ENCODE results near the gene ZNF777.

ZNF777 gene

GRCh38 chr7:149433124-149433523, 27.7 kb downstream of the ZNF777 start:
- Histone ChIP-seq H3K27me3 (ENCODE audit: control insufficient read depth in 3 of 3, insufficient read depth in 3 of 3, low read depth in 1 of 3, low read length in 3 of 3) (no peaks in the 10 kb centered on the region), H3K4me1 (ENCODE audit: control insufficient read depth in 2 of 2, insufficient read depth in 1 of 2, low read depth in 1 of 2, low read length in 2 of 2) (no peaks in the 10 kb centered on the region), H2BK12ac (ENCODE audit: low read length) (no peak overlapping the region), H3K27ac (replicated peaks; ENCODE audit: low read length) (no peak overlapping the region), H2BK5ac (ENCODE audit: low read length) (no peak overlapping the region), H3K79me1 (ENCODE audit: low read depth, low read length) (no peaks in the 10 kb centered on the region), H3K23ac (ENCODE audit: low read depth, low read length, poor library complexity) (no peak overlapping the region), H3K9me3 (replicated peaks in 1 of 2; ENCODE audit: control insufficient read depth in 2 of 2, insufficient read depth in 1 of 2, low read depth in 1 of 2, low read length in 2 of 2) (peaks cover 0 to 2% of the 10 kb centered on the region in 2 donors), H3K9ac (ENCODE audit: low read depth, low read length, poor library complexity) (no peak overlapping the region), H2AK5ac (ENCODE audit: low read depth, low read length) (no peak overlapping the region), H2BK120ac (ENCODE audit: low read depth, low read length) (no peak overlapping the region), H3K14ac (ENCODE audit: low read length) (no peak overlapping the region), H3K4ac (ENCODE audit: low read length) (no peak overlapping the region), H3K18ac (ENCODE audit: low read length) (no peak overlapping the region), H2BK15ac (ENCODE audit: low read length) (no peak overlapping the region), H4K8ac (ENCODE audit: low read depth, low read length) (no peak overlapping the region), H3K36me3 (replicated peaks in 1 of 2; ENCODE audit: control insufficient read depth in 2 of 2, insufficient read depth in 2 of 2, low read length in 2 of 2) (peaks cover 28 to 81% of the 10 kb centered on the region in 2 donors), H3K4me2 (ENCODE audit: insufficient read depth, low read length, poor library complexity, severe bottlenecking) (peak overlapping the region; percentile 11), H3K4me3 (ENCODE audit: low read length in 2 of 2) (no peak overlapping the region), H2AFZ (ENCODE audit: low read length) (no peak overlapping the region), H4K91ac (ENCODE audit: low read depth, low read length, poor library complexity) (no peak overlapping the region)
- DNase-seq (ENCODE audit: low spot score), result no peak
- no CpG with 5 or more reads among the region's 8 CpGs for WGBS, 2 donors (ENCODE audit: extremely low coverage in 2 of 2, insufficient read length in 2 of 2, insufficient replicate concordance in 1 of 2)

- H3K9ac ChIP-seq (ENCODE audit: low read depth, low read length, poor library complexity), result no peak overlapping the region
- H4K91ac ChIP-seq (ENCODE audit: low read depth, low read length, poor library complexity), result no peak overlapping the region
- H4K8ac ChIP-seq (ENCODE audit: low read depth, low read length), result no peak overlapping the region
- H2BK5ac ChIP-seq (ENCODE audit: low read length), result no peak overlapping the region
- no peak overlapping the region for H2AK5ac ChIP-seq (ENCODE audit: low read depth, low read length)
- peak overlapping the region; percentile 94 for H3K14ac ChIP-seq (ENCODE audit: low read length)
- H3K36me3 ChIP-seq (replicated peaks in 1 of 2; ENCODE audit: control insufficient read depth in 2 of 2, insufficient read depth in 2 of 2, low read length in 2 of 2), result peaks cover 28 to 78% of the 10 kb centered on the region in 2 donors
- no peak overlapping the region for H3K27ac ChIP-seq (replicated peaks; ENCODE audit: low read length)
- no peak overlapping the region for H2AFZ ChIP-seq (ENCODE audit: low read length)
- no peaks in the 10 kb centered on the region for H3K27me3 ChIP-seq (ENCODE audit: control insufficient read depth in 3 of 3, insufficient read depth in 3 of 3, low read depth in 1 of 3, low read length in 3 of 3)
- H3K23ac ChIP-seq (ENCODE audit: low read depth, low read length, poor library complexity), result no peak overlapping the region
- peaks cover 0 to 2% of the 10 kb centered on the region in 2 donors for H3K9me3 ChIP-seq (replicated peaks in 1 of 2; ENCODE audit: control insufficient read depth in 2 of 2, insufficient read depth in 1 of 2, low read depth in 1 of 2, low read length in 2 of 2)
- H3K4ac ChIP-seq (ENCODE audit: low read length), result no peak overlapping the region
- H3K4me3 ChIP-seq (ENCODE audit: low read length in 2 of 2), result no peak overlapping the region
- no peak overlapping the region for H3K4me2 ChIP-seq (ENCODE audit: insufficient read depth, low read length, poor library complexity, severe bottlenecking)
- H3K18ac ChIP-seq (ENCODE audit: low read length), result no peak overlapping the region
- WGBS, 2 donors (ENCODE audit: extremely low coverage in 2 of 2, insufficient read length in 2 of 2, insufficient replicate concordance in 1 of 2), result no CpG with 5 or more reads among the region's 53 CpGs
- H2BK15ac ChIP-seq (ENCODE audit: low read length), result no peak overlapping the region
- H2BK120ac ChIP-seq (ENCODE audit: low read depth, low read length), result no peak overlapping the region
- H3K4me1 ChIP-seq (ENCODE audit: control insufficient read depth in 2 of 2, insufficient read depth in 1 of 2, low read depth in 1 of 2, low read length in 2 of 2), result peaks cover 0 to 1% of the 10 kb centered on the region in 2 donors
- no peaks in the 10 kb centered on the region for H3K79me1 ChIP-seq (ENCODE audit: low read depth, low read length)
- no peak for DNase-seq (ENCODE audit: low spot score)
- H2BK12ac ChIP-seq (ENCODE audit: low read length), result no peak overlapping the region
Observed at GRCh38 chr7:149432121-149432691, 28.7 kb downstream of the ZNF777 start.

GRCh38 chr7:149431486-149432120, 29.3 kb downstream of the ZNF777 start:
- WGBS, 2 donors (ENCODE audit: extremely low coverage in 2 of 2, insufficient read length in 2 of 2, insufficient replicate concordance in 1 of 2), result no CpG with 5 or more reads among the region's 66 CpGs
- no peak overlapping the region for H3K14ac ChIP-seq (ENCODE audit: low read length)
- no peak for DNase-seq (ENCODE audit: low spot score)
- H4K8ac ChIP-seq (ENCODE audit: low read depth, low read length), result no peak overlapping the region
- no peak overlapping the region for H3K4me3 ChIP-seq (ENCODE audit: low read length in 2 of 2)
- H3K18ac ChIP-seq (ENCODE audit: low read length), result no peak overlapping the region
- no peak overlapping the region for H2AK5ac ChIP-seq (ENCODE audit: low read depth, low read length)
- H2BK5ac ChIP-seq (ENCODE audit: low read length), result no peak overlapping the region
- no peak overlapping the region for H2BK120ac ChIP-seq (ENCODE audit: low read depth, low read length)
- no peak overlapping the region for H2BK15ac ChIP-seq (ENCODE audit: low read length)
- H3K36me3 ChIP-seq (replicated peaks in 1 of 2; ENCODE audit: control insufficient read depth in 2 of 2, insufficient read depth in 2 of 2, low read length in 2 of 2), result peaks cover 28 to 74% of the 10 kb centered on the region in 2 donors
- H3K27ac ChIP-seq (replicated peaks; ENCODE audit: low read length), result no peak overlapping the region
- no peaks in the 10 kb centered on the region for H3K79me1 ChIP-seq (ENCODE audit: low read depth, low read length)
- H4K91ac ChIP-seq (ENCODE audit: low read depth, low read length, poor library complexity), result no peak overlapping the region
- H3K4me1 ChIP-seq (ENCODE audit: control insufficient read depth in 2 of 2, insufficient read depth in 1 of 2, low read depth in 1 of 2, low read length in 2 of 2), result peaks cover 0 to 3% of the 10 kb centered on the region in 2 donors
- H3K27me3 ChIP-seq (ENCODE audit: control insufficient read depth in 3 of 3, insufficient read depth in 3 of 3, low read depth in 1 of 3, low read length in 3 of 3), result no peaks in the 10 kb centered on the region
- H3K4ac ChIP-seq (ENCODE audit: low read length), result no peak overlapping the region
- H2BK12ac ChIP-seq (ENCODE audit: low read length), result no peak overlapping the region
- H3K9ac ChIP-seq (ENCODE audit: low read depth, low read length, poor library complexity), result no peak overlapping the region
- H3K9me3 ChIP-seq (replicated peaks in 1 of 2; ENCODE audit: control insufficient read depth in 2 of 2, insufficient read depth in 1 of 2, low read depth in 1 of 2, low read length in 2 of 2), result peaks cover 0 to 2% of the 10 kb centered on the region in 2 donors
- no peak overlapping the region for H3K23ac ChIP-seq (ENCODE audit: low read depth, low read length, poor library complexity)
- no peak overlapping the region for H2AFZ ChIP-seq (ENCODE audit: low read length)
- H3K4me2 ChIP-seq (ENCODE audit: insufficient read depth, low read length, poor library complexity, severe bottlenecking), result no peak overlapping the region

GRCh38 chr7:149430192-149430591, 30.7 kb downstream of the ZNF777 start:
- Histone ChIP-seq H3K4me1 (ENCODE audit: control insufficient read depth in 2 of 2, insufficient read depth in 1 of 2, low read depth in 1 of 2, low read length in 2 of 2) (peaks cover 0 to 3% of the 10 kb centered on the region in 2 donors), H3K4me2 (ENCODE audit: insufficient read depth, low read length, poor library complexity, severe bottlenecking) (no peak overlapping the region), H3K27ac (replicated peaks; ENCODE audit: low read length) (no peak overlapping the region), H2BK5ac (ENCODE audit: low read length) (no peak overlapping the region), H3K4me3 (ENCODE audit: low read length in 2 of 2) (no peak overlapping the region), H4K91ac (ENCODE audit: low read depth, low read length, poor library complexity) (no peak overlapping the region), H3K79me1 (ENCODE audit: low read depth, low read length) (no peaks in the 10 kb centered on the region), H2BK15ac (ENCODE audit: low read length) (no peak overlapping the region), H2AK5ac (ENCODE audit: low read depth, low read length) (no peak overlapping the region), H3K18ac (ENCODE audit: low read length) (no peak overlapping the region), H3K9me3 (replicated peaks in 1 of 2; ENCODE audit: control insufficient read depth in 2 of 2, insufficient read depth in 1 of 2, low read depth in 1 of 2, low read length in 2 of 2) (peaks cover 0 to 2% of the 10 kb centered on the region in 2 donors), H2BK120ac (ENCODE audit: low read depth, low read length) (no peak overlapping the region), H3K4ac (ENCODE audit: low read length) (no peak overlapping the region), H3K36me3 (replicated peaks in 1 of 2; ENCODE audit: control insufficient read depth in 2 of 2, insufficient read depth in 2 of 2, low read length in 2 of 2) (peaks cover 21 to 60% of the 10 kb centered on the region in 2 donors), H2AFZ (ENCODE audit: low read length) (no peak overlapping the region), H4K8ac (ENCODE audit: low read depth, low read length) (no peak overlapping the region), H3K23ac (ENCODE audit: low read depth, low read length, poor library complexity) (peak overlapping the region; percentile 19), H3K9ac (ENCODE audit: low read depth, low read length, poor library complexity) (no peak overlapping the region), H3K27me3 (ENCODE audit: control insufficient read depth in 3 of 3, insufficient read depth in 3 of 3, low read depth in 1 of 3, low read length in 3 of 3) (no peaks in the 10 kb centered on the region), H3K14ac (ENCODE audit: low read length) (no peak overlapping the region), H2BK12ac (ENCODE audit: low read length) (no peak overlapping the region)
- no CpG with 5 or more reads among the region's 4 CpGs for WGBS, 2 donors (ENCODE audit: extremely low coverage in 2 of 2, insufficient read length in 2 of 2, insufficient replicate concordance in 1 of 2)
- no peak for DNase-seq (ENCODE audit: low spot score)
